Heart right ventricle (tissue), 16 donors: ENCODE data around the gene CCDC192. TPM values are rescaled to one million over a fixed set of nuclear protein-coding genes. Genes with fewer than 3 reads are reported as not detected.

Experiments
- ATAC-seq, 8 donors: fragments of 200-7000 bp; cut with Tn5 transposase; one replicate each; pipeline ENCODE4 v1.9.1; 2020; ENCODE audit warnings: mild to moderate bottlenecking in 8 of 8, moderate library complexity in 8 of 8, moderate number of reproducible peaks in 1 of 8
- DNase-seq, 2 donors: peaks; one replicate each; pipeline ENCODE4 v3.0.0-alpha.2; 2020
- H3K27ac ChIP-seq, 10 donors: fragments of 200-600 bp; sonication (generic) in 2 of 10; one replicate each; pipeline versions ENCODE4 v1.5.0 to v1.8.0; 2020 to 2022; ENCODE audit warnings: mild to moderate bottlenecking in 3 of 10
- H3K27me3 ChIP-seq, 7 donors: fragments of 200-600 bp; one replicate each; pipeline ENCODE4 v1.8.0; 2021 to 2022; ENCODE audit warnings: mild to moderate bottlenecking in 2 of 7
- H3K36me3 ChIP-seq, 9 donors: fragments of 200-600 bp; sonication (generic) in 1 of 9; one replicate each; pipeline versions ENCODE4 v1.5.0 to v1.8.0; 2020 to 2022; ENCODE audit warnings: mild to moderate bottlenecking in 2 of 9
- H3K4me1 ChIP-seq, 9 donors: fragments of 200-600 bp; sonication (generic) in 1 of 9; one replicate each; pipeline versions ENCODE4 v1.5.0 to v1.8.0; 2020 to 2022; ENCODE audit warnings: mild to moderate bottlenecking in 4 of 9
- H3K4me3 ChIP-seq, 10 donors: fragments of 200-600 bp; sonication (generic) in 2 of 10; one replicate each; pipeline versions ENCODE4 v1.5.0 to v1.8.0; 2020 to 2022; ENCODE audit warnings: mild to moderate bottlenecking in 7 of 10, moderate library complexity in 2 of 10
- H3K9me3 ChIP-seq, 11 donors: fragments of 200-600 bp in 10 of 11; sonication (generic) in 2 of 11; one replicate each; pipeline versions ENCODE4 v1.5.0 to v1.8.0; 2013 to 2022; ENCODE audit warnings: mild to moderate bottlenecking in 2 of 11, control low read depth in 1 of 11, moderate library complexity in 1 of 11
- CTCF ChIP-seq, 9 donors: fragments of 200-600 bp; sonication (generic) in 2 of 9; IDR thresholded peaks; one replicate each; pipeline versions ENCODE4 v1.5.0 to v1.8.0; 2021 to 2022; ENCODE audit warnings: antibody characterized with exemption in 9 of 9, mild to moderate bottlenecking in 5 of 9, moderate library complexity in 1 of 9
- WGBS, 2 donors: extraction: QIAGEN DNeasy Blood & Tissue Kit; methylation state at CpG; one replicate each; pipeline ENCODE4 v1.1.7; 2013; ENCODE audit warnings: inconsistent platforms in 1 of 2; 5-methylcytosine and 5-hydroxymethylcytosine counted together
- intact Hi-C, 10 donors: fragments of 100-400 bp; cut with DNase I; formaldehyde crosslinking; loops; one replicate each; pipeline versions ENCODE4 v1.11.1 to v1.14.2; 2022
- polyA plus RNA-seq, 2 donors: library from polyadenylated mRNA; stranded (reverse); fragments of 200-250 nt; gene quantifications; one replicate each; pipeline ENCODE4 v1.2.3, GENCODE V29; 2013
- total RNA-seq, 10 donors: library from RNA; stranded (reverse); fragmentation: NEBNext Ultra II Directional in 3 of 10; extraction: Animal tissue kit (Norgen Biotek cat#: 25700) in 3 of 10; gene quantifications; one replicate each; pipeline versions ENCODE4 v1.2.1 to v1.2.4, GENCODE V29; 2021 to 2023
- donor health status: Arrhythmogenic right ventricular cardiomyopathy.
- donor health status: ischemic (EF 13 %, LVEDD 7.1; RV severe dilation, severe dysfunction).
- donor health status: healthy with polysubstance abuse.
- donor health status: DM: no; HTN: yes; CAD: no.
- donor health status: DM: no; HTN: no; CAD: no.
- donor health status: ischemic (EF 25% LVEDD 6.9; RV normal size, moderate dysfunction).
- donor health status: ischemic (EF 25% LVEDD 5.7; RV mildly dilated, moderate dysfunction).
- donor health status: healthy.
- donor health status: DM: yes; HTN: yes; CAD: no.
- donor health status: Ischemic cardiomyopathy.
- donor health status: ischemic (EF 35%, LVEDD 5.7; RV mildly dilated, moderate dysfunction).
- donor health status: nonischemic (EF 11% LVEDD 7.7; RV severe dilation, severe dysfunction).
- donor health status: DM: yes; HTN: yes; CAD: no.
- donor health status: PGD.
- donor health status: ischemic (EF 29% LVEDD 5.4; RV normal size, mild dysfunction).
- donor health status: nonischemic (EF 23%, LVEDD 6.1; RV moderate dilation, normal function).

The CCDC192 gene
- total and polyA plus RNA-seq, 12 donors, result 0.13 to 0.76 (median 0.33) TPM; not detected in 8

DNA sequence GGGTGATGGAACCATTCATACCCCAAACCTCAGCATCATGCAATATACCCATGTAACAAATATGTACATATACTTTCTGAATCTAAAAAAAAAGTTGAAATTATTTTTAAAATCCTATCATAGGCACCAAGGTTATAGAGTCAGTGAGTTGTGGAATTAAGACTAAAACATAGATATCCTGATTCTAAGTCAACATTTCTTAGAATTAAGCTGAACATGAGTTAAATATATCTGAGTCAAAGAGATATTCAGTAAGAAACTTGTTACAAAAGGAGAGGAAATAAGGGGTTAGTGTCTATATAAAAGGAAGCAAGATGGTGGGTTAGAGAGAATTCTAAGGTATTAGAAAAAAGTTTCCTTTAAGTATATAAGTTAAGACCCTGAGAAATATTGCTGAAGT, 89.9 kb downstream of the CCDC192 start:
- Histone ChIP-seq H3K36me3 (no peaks in the 10 kb centered on the region), H3K27ac (no peak overlapping the region), H3K4me3 (no peak overlapping the region), H3K9me3 (peaks cover 0 to 32% (median 16%) of the 10 kb centered on the region in 11 donors), H3K4me1 (no peaks in the 10 kb centered on the region), H3K27me3 (no peaks in the 10 kb centered on the region)
- intact Hi-C loops, result no loop called here
- ATAC-seq (no peak), DNase-seq (no peak)
- TF ChIP-seq CTCF (IDR thresholded peaks at IDR 0.05), result no peak

GRCh38 chr5:127793879-127794278, 90.7 kb downstream of the CCDC192 start:
- Histone ChIP-seq H3K4me3 (no peak overlapping the region), H3K4me1 (no peaks in the 10 kb centered on the region), H3K9me3 (peaks cover 0 to 26% (median 16%) of the 10 kb centered on the region in 11 donors), H3K36me3 (no peaks in the 10 kb centered on the region), H3K27ac (no peak overlapping the region), H3K27me3 (no peaks in the 10 kb centered on the region)
- DNase-seq (no peak), ATAC-seq (no peak)
- no peak for TF ChIP-seq CTCF (IDR thresholded peaks at IDR 0.05)
- WGBS, 2 donors, result 81% methylated on average over 4 of the region's 4 CpGs
- intact Hi-C loops, result no loop called here

GRCh38 chr5:127796211-127796610, 93.0 kb downstream of the CCDC192 start:
- intact Hi-C loops, result no loop called here
- no peak for TF ChIP-seq CTCF (IDR thresholded peaks at IDR 0.05)
- H3K27ac ChIP-seq, result no peak overlapping the region
- DNase-seq, result no peak
- peaks cover 0 to 18% (median 7%) of the 10 kb centered on the region in 11 donors for H3K9me3 ChIP-seq
- no peaks in the 10 kb centered on the region for H3K27me3 ChIP-seq
- no peak overlapping the region for H3K4me3 ChIP-seq
- no peak for ATAC-seq
- no peaks in the 10 kb centered on the region for H3K4me1 ChIP-seq
- H3K36me3 ChIP-seq, result no peaks in the 10 kb centered on the region

GRCh38 chr5:127799293-127799905, 96.2 kb downstream of the CCDC192 start:
- 79 to 91% methylated on average over 2 of the region's 2 CpGs for WGBS, 2 donors
- H3K9me3 ChIP-seq, result no peaks in the 10 kb centered on the region
- no peaks in the 10 kb centered on the region for H3K36me3 ChIP-seq
- no peaks in the 10 kb centered on the region for H3K27me3 ChIP-seq
- TF ChIP-seq CTCF (IDR thresholded peaks at IDR 0.05), result no peak
- H3K4me3 ChIP-seq, result no peak overlapping the region
- H3K4me1 ChIP-seq, result peaks cover 0 to 11% (median 0%) of the 10 kb centered on the region in 9 donors
- no peak overlapping the region for H3K27ac ChIP-seq
- DNase-seq (no peak), ATAC-seq (no peak)
- intact Hi-C loops, result no loop called here
